DOHH2 (cell line): ENCODE data around the gene TEX29.

Experiments used
- H3F3A ChIP-seq: fragments of 200-600 bp; sonication (generic), shearing (Covaris generic); 2 replicates; pipeline ENCODE4 v1.6.0; 2016; ENCODE audit warnings: antibody characterized with exemption, mild to moderate bottlenecking; ENCODE audit not compliant: control insufficient read depth, insufficient read depth
- H3K27ac ChIP-seq: fragments of 200-600 bp; sonication (generic); 2 replicates; pipeline ENCODE4 v1.5.1; 2014; ENCODE audit warnings: low read depth, mild to moderate bottlenecking, low read length, moderate library complexity
- H3K27me3 ChIP-seq: fragments of 200-600 bp; sonication (generic); 2 replicates; pipeline ENCODE4 v1.6.1; 2014; ENCODE audit warnings: mild to moderate bottlenecking, low read length, mixed read lengths; ENCODE audit not compliant: control insufficient read depth
- H3K36me3 ChIP-seq: fragments of 200-600 bp; sonication (generic); 2 replicates; pipeline ENCODE4 v1.6.1; 2014; ENCODE audit warnings: mild to moderate bottlenecking, low read length, moderate library complexity, mixed read lengths; ENCODE audit not compliant: control insufficient read depth
- H3K4me1 ChIP-seq: fragments of 200-600 bp; sonication (generic); 2 replicates; pipeline ENCODE4 v1.6.1; 2014; ENCODE audit warnings: mild to moderate bottlenecking, low read length, mixed read lengths; ENCODE audit not compliant: control insufficient read depth
- H3K4me2 ChIP-seq: fragments of 200-600 bp; sonication (generic); 2 replicates; pipeline ENCODE4 v1.6.0; 2014; ENCODE audit warnings: mild to moderate bottlenecking, low read length, moderate library complexity
- H3K4me3 ChIP-seq: fragments of 200-600 bp; sonication (generic); 2 replicates; pipeline ENCODE4 v1.5.1; 2014; ENCODE audit warnings: mild to moderate bottlenecking, low read length, mixed read lengths
- H3K79me2 ChIP-seq: fragments of 200-600 bp; sonication (generic); 2 replicates; pipeline ENCODE4 v1.6.1; 2014; ENCODE audit warnings: mild to moderate bottlenecking, low read length, mixed read lengths; ENCODE audit not compliant: control insufficient read depth
- H3K9me2 ChIP-seq: fragments of 200-600 bp; sonication (generic); replicated peaks from 2 replicates; pipeline ENCODE4 v1.6.1; 2014; ENCODE audit warnings: mild to moderate bottlenecking, low read length, mixed read lengths; ENCODE audit not compliant: control insufficient read depth
- H3K9me3 ChIP-seq: fragments of 200-600 bp; sonication (generic); 2 replicates; pipeline ENCODE4 v1.6.1; 2014; ENCODE audit warnings: antibody characterized with exemption, low read length, mixed read lengths; ENCODE audit not compliant: control insufficient read depth, insufficient read depth
- H4K20me1 ChIP-seq: fragments of 200-600 bp; sonication (generic); 2 replicates; pipeline ENCODE4 v1.6.0; 2014; ENCODE audit warnings: low read depth, mild to moderate bottlenecking, antibody characterized with exemption, low read length, moderate library complexity; ENCODE audit not compliant: control insufficient read depth, insufficient read depth
- EZH2phosphoT487 ChIP-seq: fragments of 200-600 bp; sonication (generic); IDR thresholded peaks from 2 replicates; pipeline ENCODE4 v1.6.1; 2017; ENCODE audit warnings: borderline replicate concordance, mild to moderate bottlenecking, antibody characterized with exemption, low read length, moderate library complexity, mixed read lengths
- TF ChIP-seq, protein P1 (sequence below): fragments of 200-600 bp; sonication (generic); IDR thresholded peaks from one replicate; pipeline ENCODE4 v1.5.1; 2014; ENCODE audit warnings: antibody characterized with exemption, mild to moderate bottlenecking, low read depth, low read length; ENCODE audit not compliant: poor library complexity, severe bottlenecking

The TEX29 gene

GRCh38 chr13:111278743-111279652 is 41.4 kb upstream of the TEX29 start:
- Histone ChIP-seq H3K27me3 (no peaks in the 10 kb centered on the region), H3K27ac (no peak overlapping the region), H3K4me1 (no peaks in the 10 kb centered on the region)

GRCh38 chr13:111280226-111280625 is 40.2 kb upstream of the TEX29 start:
- TF ChIP-seq, protein P1, sequence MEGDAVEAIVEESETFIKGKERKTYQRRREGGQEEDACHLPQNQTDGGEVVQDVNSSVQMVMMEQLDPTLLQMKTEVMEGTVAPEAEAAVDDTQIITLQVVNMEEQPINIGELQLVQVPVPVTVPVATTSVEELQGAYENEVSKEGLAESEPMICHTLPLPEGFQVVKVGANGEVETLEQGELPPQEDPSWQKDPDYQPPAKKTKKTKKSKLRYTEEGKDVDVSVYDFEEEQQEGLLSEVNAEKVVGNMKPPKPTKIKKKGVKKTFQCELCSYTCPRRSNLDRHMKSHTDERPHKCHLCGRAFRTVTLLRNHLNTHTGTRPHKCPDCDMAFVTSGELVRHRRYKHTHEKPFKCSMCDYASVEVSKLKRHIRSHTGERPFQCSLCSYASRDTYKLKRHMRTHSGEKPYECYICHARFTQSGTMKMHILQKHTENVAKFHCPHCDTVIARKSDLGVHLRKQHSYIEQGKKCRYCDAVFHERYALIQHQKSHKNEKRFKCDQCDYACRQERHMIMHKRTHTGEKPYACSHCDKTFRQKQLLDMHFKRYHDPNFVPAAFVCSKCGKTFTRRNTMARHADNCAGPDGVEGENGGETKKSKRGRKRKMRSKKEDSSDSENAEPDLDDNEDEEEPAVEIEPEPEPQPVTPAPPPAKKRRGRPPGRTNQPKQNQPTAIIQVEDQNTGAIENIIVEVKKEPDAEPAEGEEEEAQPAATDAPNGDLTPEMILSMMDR = no peak
- TF ChIP-seq EZH2phosphoT487 = no peak
- Histone ChIP-seq H3K9me3 (no peaks in the 10 kb centered on the region), H3K79me2 (peaks cover 3% of the 10 kb centered on the region), H3K9me2 (no peaks in the 10 kb centered on the region), H3K4me1 (no peaks in the 10 kb centered on the region), H3F3A (0 out of 2 replicates have a peak, but pooled peaks cover 2% of the 10 kb centered on the region), H3K36me3 (peaks cover 99% of the 10 kb centered on the region), H4K20me1 (no peaks in the 10 kb centered on the region; the same call in 1 of the 2 replicates), H3K27ac (no peak overlapping the region), H3K4me3 (no peak overlapping the region), H3K4me2 (no peak overlapping the region), H3K27me3 (no peaks in the 10 kb centered on the region)

More at GRCh38 chr13:111278743-111279652, 41.4 kb upstream of the TEX29 start:
- Histone ChIP-seq H3F3A (0 out of 2 replicates have a peak, but pooled peaks cover 2% of the 10 kb centered on the region), H3K4me2 (no peak overlapping the region), H3K79me2 (peaks cover 3% of the 10 kb centered on the region), H3K36me3 (peaks cover 99% of the 10 kb centered on the region), H4K20me1 (no peaks in the 10 kb centered on the region; the same call in 1 of the 2 replicates), H3K4me3 (no peak overlapping the region), H3K9me2 (no peaks in the 10 kb centered on the region), H3K9me3 (no peaks in the 10 kb centered on the region)
- no peak for TF ChIP-seq EZH2phosphoT487
- TF ChIP-seq, protein P1 = no peak

GRCh38 chr13:111280681-111281585 is 39.5 kb upstream of the TEX29 start:
- H3F3A ChIP-seq = 0 out of 2 replicates have a peak, but pooled peaks cover 2% of the 10 kb centered on the region
- no peak overlapping the region for H3K4me3 ChIP-seq
- no peaks in the 10 kb centered on the region for H3K9me3 ChIP-seq
- H3K4me2 ChIP-seq = no peak overlapping the region
- H3K27ac ChIP-seq = no peak overlapping the region
- H3K9me2 ChIP-seq = no peaks in the 10 kb centered on the region
- no peaks in the 10 kb centered on the region for H4K20me1 ChIP-seq
- peaks cover 99% of the 10 kb centered on the region for H3K36me3 ChIP-seq
- H3K27me3 ChIP-seq = no peaks in the 10 kb centered on the region
- H3K4me1 ChIP-seq = no peaks in the 10 kb centered on the region
- peaks cover 3% of the 10 kb centered on the region for H3K79me2 ChIP-seq
- TF ChIP-seq EZH2phosphoT487 = no peak
- TF ChIP-seq, protein P1 = no peak
